ENCODE measurements around the gene PLBD2. TPM values are rescaled to one million over a fixed set of nuclear protein-coding genes. Genes with fewer than 3 reads are reported as not detected.

PLBD2 gene
- total RNA-seq, 1 experiment from 2014 or later: 31.4 TPM

DNA sequence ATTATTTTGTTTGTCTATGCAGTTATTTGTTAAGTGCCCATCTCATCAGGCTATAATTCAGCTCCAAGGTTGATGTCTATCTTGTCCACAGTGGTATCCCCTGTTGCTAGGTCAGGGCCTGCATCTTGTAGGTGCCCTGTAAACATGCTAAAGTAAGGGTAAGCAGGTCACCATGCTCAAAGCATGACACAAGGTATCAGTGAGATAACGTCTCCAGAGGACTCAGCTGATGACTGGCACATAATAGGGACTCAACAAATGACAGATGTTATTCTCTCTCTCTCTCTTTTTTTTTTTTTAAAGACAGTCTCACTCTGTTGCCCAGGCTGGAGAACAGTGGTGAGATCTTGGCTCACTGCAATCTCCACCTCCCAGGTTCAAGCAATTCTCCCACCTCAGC lies 66.1 kb downstream of the PLBD2 start:
- no peak overlapping the region for H2BK20ac ChIP-seq (ENCODE audit: low read depth, low read length, poor library complexity, severe bottlenecking)
- H3K79me1 ChIP-seq (ENCODE audit: insufficient read depth, low read depth, low read length, poor library complexity, severe bottlenecking): no peaks in the 10 kb centered on the region
- no peak overlapping the region for H3K4me2 ChIP-seq (ENCODE audit: insufficient read depth, insufficient read length, low read length)
- no peak overlapping the region for H2BK5ac ChIP-seq (ENCODE audit: insufficient read length, low read length)
- Mint-ChIP-seq H3K27me3 (ENCODE audit: low read depth) (peaks cover 4% of the 10 kb centered on the region; the same call in 1 of the 2 replicates), H3K4me3 (no peak overlapping the region), H3K27ac (no peak overlapping the region), H3K4me1 (peaks cover 17 to 23% of the 10 kb centered on the region in 2 experiments), H3K9me3 (peaks cover 0 to 4% of the 10 kb centered on the region in 2 experiments; a peak in 1 of 5 replicates), H3K36me3 (ENCODE audit: insufficient read depth in 1 of 3, low read depth in 3 of 3) (no peaks in the 10 kb centered on the region)
- no peaks in the 10 kb centered on the region for H3K9me3 ChIP-seq (ENCODE audit: control insufficient read depth, low read depth, low read length)
- WGBS (ENCODE audit: extremely low coverage, insufficient read length, low lambda C conversion rate): no CpG with 5 or more reads among the region's 1 CpG
- H2BK12ac ChIP-seq (ENCODE audit: insufficient read length, low read depth, low read length): no peak overlapping the region
- no peak overlapping the region for H4K5ac ChIP-seq (ENCODE audit: insufficient read length, low read depth, low read length)
- TF ChIP-seq, protein P1, sequence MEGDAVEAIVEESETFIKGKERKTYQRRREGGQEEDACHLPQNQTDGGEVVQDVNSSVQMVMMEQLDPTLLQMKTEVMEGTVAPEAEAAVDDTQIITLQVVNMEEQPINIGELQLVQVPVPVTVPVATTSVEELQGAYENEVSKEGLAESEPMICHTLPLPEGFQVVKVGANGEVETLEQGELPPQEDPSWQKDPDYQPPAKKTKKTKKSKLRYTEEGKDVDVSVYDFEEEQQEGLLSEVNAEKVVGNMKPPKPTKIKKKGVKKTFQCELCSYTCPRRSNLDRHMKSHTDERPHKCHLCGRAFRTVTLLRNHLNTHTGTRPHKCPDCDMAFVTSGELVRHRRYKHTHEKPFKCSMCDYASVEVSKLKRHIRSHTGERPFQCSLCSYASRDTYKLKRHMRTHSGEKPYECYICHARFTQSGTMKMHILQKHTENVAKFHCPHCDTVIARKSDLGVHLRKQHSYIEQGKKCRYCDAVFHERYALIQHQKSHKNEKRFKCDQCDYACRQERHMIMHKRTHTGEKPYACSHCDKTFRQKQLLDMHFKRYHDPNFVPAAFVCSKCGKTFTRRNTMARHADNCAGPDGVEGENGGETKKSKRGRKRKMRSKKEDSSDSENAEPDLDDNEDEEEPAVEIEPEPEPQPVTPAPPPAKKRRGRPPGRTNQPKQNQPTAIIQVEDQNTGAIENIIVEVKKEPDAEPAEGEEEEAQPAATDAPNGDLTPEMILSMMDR (conservative IDR thresholded peaks at IDR 0.05): no peak
- no peaks in the 10 kb centered on the region for H4K20me1 ChIP-seq (ENCODE audit: control insufficient read depth, insufficient read depth, insufficient read length)
- DNase-seq: no peak
- no peak overlapping the region for H3T11ph ChIP-seq (ENCODE audit: low read length)
- no peak overlapping the region for H4K8ac ChIP-seq (replicated peaks; ENCODE audit: insufficient read length, low read depth, low read length)
- H3K4ac ChIP-seq (ENCODE audit: low read depth, low read length): no peak overlapping the region
- H3K23me2 ChIP-seq (ENCODE audit: insufficient read length, low read depth, low read length, poor library complexity, severe bottlenecking): no peaks in the 10 kb centered on the region
- H4K91ac ChIP-seq (ENCODE audit: insufficient read length, low read depth, low read length): no peak overlapping the region
- H3K23ac ChIP-seq (ENCODE audit: insufficient read length, low read depth, low read length): no peak overlapping the region
- no peaks in the 10 kb centered on the region for H3K4me1 ChIP-seq (ENCODE audit: insufficient read depth, low read length)
- no peaks in the 10 kb centered on the region for H3K79me2 ChIP-seq (ENCODE audit: insufficient read depth, low read length)
- H3K27me3 ChIP-seq (ENCODE audit: insufficient read depth, low read length): no peaks in the 10 kb centered on the region
- H3K27ac ChIP-seq (ENCODE audit: insufficient read length, low read depth, low read length): no peak overlapping the region
- no peak overlapping the region for H3K56ac ChIP-seq (ENCODE audit: insufficient read length, low read depth, low read length)
- no peak overlapping the region for H2BK120ac ChIP-seq (ENCODE audit: low read depth, low read length, poor library complexity, severe bottlenecking)
- H2AK5ac ChIP-seq (ENCODE audit: insufficient read length, low read length): no peak overlapping the region
- H2BK15ac ChIP-seq (ENCODE audit: low read depth, low read length): no peak overlapping the region
- no peak overlapping the region for H3K14ac ChIP-seq (ENCODE audit: insufficient read depth, low read length)
- H3K18ac ChIP-seq (ENCODE audit: insufficient read length, low read depth, low read length): no peak overlapping the region
- H2AFZ ChIP-seq (ENCODE audit: low read length): no peak overlapping the region
- H3K9ac ChIP-seq (ENCODE audit: extremely low read depth, insufficient read length, low read length): no peak overlapping the region
